Cardiac fibroblast (primary cell): ENCODE results near the gene SYT6.

Experiments
- DNase-seq, 2 donors: peaks; one replicate each; pipeline versions ENCODE4 v3.0.0 to v3.0.0-alpha.2; 2010; ENCODE audit warnings: low read depth in 2 of 2
- H3K4me3 ChIP-seq, 2 donors: replicated peaks in 1 of 2; 1 replicate in 1 of 2; 2 replicates in 1 of 2; pipeline ENCODE4 v1.5.1; 2011; ENCODE audit warnings: low read depth in 2 of 2, low read length in 2 of 2, mild to moderate bottlenecking in 2 of 2, moderate library complexity in 1 of 2
- TF ChIP-seq, protein P1 (sequence below): IDR thresholded peaks from one replicate; pipeline ENCODE4 v1.5.1; 2011; ENCODE audit warnings: low read depth, mild to moderate bottlenecking, low read length, inconsistent platforms

Gene SYT6

GRCh38 chr1:114094675-114095074, 59.0 kb downstream of the SYT6 start:
- TF ChIP-seq, protein P1, sequence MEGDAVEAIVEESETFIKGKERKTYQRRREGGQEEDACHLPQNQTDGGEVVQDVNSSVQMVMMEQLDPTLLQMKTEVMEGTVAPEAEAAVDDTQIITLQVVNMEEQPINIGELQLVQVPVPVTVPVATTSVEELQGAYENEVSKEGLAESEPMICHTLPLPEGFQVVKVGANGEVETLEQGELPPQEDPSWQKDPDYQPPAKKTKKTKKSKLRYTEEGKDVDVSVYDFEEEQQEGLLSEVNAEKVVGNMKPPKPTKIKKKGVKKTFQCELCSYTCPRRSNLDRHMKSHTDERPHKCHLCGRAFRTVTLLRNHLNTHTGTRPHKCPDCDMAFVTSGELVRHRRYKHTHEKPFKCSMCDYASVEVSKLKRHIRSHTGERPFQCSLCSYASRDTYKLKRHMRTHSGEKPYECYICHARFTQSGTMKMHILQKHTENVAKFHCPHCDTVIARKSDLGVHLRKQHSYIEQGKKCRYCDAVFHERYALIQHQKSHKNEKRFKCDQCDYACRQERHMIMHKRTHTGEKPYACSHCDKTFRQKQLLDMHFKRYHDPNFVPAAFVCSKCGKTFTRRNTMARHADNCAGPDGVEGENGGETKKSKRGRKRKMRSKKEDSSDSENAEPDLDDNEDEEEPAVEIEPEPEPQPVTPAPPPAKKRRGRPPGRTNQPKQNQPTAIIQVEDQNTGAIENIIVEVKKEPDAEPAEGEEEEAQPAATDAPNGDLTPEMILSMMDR, result no peak
- H3K4me3 ChIP-seq, result no peak overlapping the region
- DNase-seq, result no peak

DNA sequence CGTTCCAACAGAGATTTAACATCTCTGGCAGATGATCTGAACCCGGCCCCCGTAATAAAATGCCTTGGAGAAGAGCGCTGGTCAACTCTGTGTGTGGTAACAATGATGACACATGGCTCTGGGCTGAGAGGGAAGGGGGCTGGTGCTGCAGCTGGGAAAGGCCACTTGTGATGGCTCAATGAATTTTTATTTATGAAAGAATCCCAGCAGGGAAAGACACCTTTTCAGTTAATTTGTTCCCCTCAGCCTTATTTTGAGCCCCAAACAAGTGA, 59.4 kb downstream of the SYT6 start:
- DNase-seq, result no peak
- H3K4me3 ChIP-seq, result no peak overlapping the region
- TF ChIP-seq, protein P1, result no peak

DNA sequence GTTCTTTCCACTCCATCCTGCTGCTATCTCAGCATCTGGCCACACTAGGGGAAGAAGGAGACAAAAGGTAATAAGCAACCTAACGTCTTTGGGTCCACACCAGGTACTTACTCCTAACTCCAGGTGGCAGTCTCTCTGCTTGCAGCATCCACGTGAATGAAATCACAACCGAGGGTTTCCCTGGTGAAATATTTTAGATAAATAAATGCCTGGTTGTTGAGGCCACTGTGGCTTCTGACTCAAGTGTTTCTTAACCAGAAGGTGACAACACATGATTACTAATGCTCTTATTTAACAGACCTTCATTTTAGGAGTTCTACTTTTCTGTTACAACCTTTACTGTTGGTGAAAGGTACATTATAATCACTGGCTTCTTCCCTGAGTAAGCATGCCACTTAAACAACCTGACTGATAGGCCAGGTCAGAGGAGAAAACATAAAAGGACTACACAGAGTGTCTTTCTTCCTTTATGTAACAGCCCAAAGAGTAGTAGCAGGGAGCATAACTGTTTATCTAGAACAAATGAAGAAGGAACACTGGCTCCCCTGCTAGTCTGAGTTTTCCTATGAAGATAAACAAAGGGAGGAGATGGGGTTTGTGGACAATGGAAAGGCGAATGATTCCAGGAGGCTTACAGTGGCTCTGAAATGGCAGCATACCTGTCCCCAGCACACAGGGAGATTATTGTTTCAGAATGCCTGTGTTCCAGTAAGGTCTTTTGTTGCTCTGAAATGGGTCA, 59.9 kb downstream of the SYT6 start:
- peak in 1 of 2 donors; percentile 27 for DNase-seq
- TF ChIP-seq, protein P1, result no peak
- H3K4me3 ChIP-seq, result no peak overlapping the region

GRCh38 chr1:114092186-114093062, 61.2 kb downstream of the SYT6 start:
- no peak overlapping the region for H3K4me3 ChIP-seq
- TF ChIP-seq, protein P1, result no peak
- no peak for DNase-seq

GRCh38 chr1:114091711-114092110, 62.0 kb downstream of the SYT6 start:
- TF ChIP-seq, protein P1, result no peak
- H3K4me3 ChIP-seq, result no peak overlapping the region
- DNase-seq, result no peak

DNA sequence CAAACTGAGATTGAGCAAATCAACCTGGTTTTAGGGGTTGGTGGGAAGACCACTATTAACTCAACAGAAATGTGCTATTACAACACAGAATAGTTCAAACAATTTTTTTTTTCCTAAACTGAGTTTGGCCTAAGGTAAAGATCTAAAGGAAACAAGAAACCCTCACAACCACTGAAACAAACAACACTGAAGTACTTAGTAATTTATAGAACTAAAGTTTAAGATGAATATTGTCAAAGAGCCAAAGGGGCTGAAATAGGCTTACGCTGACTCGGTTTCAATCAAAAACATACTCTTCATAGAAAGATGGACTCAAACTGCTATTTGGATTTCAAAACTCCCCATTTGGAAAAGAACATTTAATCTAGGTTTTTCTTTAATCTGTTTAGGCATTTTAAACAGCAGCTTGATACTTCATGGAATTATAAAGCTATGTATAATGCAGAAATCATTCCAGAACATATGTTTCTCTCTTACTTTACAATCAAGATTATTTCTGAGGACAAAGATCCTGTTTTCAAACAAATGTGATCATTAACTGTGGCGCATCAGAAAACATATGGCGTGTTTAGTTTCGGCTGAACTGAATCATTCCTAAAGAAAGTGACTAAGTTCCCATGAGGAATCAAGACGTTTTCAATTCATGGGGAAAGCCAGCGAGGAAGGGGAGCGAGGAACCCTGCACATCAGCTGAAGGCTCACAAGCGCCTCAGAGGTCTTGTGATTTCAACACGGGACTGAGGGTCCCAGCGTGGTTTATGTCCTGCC, 62.7 kb downstream of the SYT6 start:
- TF ChIP-seq, protein P1, result no peak

More for the DNA sequence above, 62.7 kb downstream of the SYT6 start:
- no peak for DNase-seq
- H3K4me3 ChIP-seq, result no peak overlapping the region
